ENCODE measurements around the gene PHKA2.

- TF ChIP-seq CTCF (conservative IDR thresholded peaks at IDR 0.05; ENCODE audit: low read depth, low read length), result no peak
- no peak for TF ChIP-seq POLR2A (IDR thresholded peaks at IDR 0.05; ENCODE audit: low read depth, low read length)
- no peak for TF ChIP-seq CEBPB (IDR thresholded peaks at IDR 0.05; ENCODE audit: low read depth, low read length)
- TF ChIP-seq RCOR1 (IDR thresholded peaks at IDR 0.05; ENCODE audit: insufficient replicate concordance, low read length), result no peak
- TF ChIP-seq MXI1 (IDR thresholded peaks at IDR 0.05; ENCODE audit: borderline replicate concordance, low read depth, low read length), result no peak
- TF ChIP-seq FOS (IDR thresholded peaks at IDR 0.05; ENCODE audit: low read depth, low read length), result no peak
- no peak for TF ChIP-seq RAD21 (IDR thresholded peaks at IDR 0.05; ENCODE audit: low read length)
- TF ChIP-seq NFE2L2 (IDR thresholded peaks at IDR 0.05; ENCODE audit: low read depth, low read length), result no peak
- no peak for TF ChIP-seq ELK1 (IDR thresholded peaks at IDR 0.05; ENCODE audit: borderline replicate concordance, low read depth, low read length)
- TF ChIP-seq MAZ (IDR thresholded peaks at IDR 0.05; ENCODE audit: borderline replicate concordance, low read depth, low read length), result no peak
- TF ChIP-seq MAFK (IDR thresholded peaks at IDR 0.05; ENCODE audit: low read depth, low read length), result no peak
- TF ChIP-seq CHD1 (IDR thresholded peaks at IDR 0.05; ENCODE audit: low read depth, low read length), result no peak
- no peak for TF ChIP-seq USF2 (IDR thresholded peaks at IDR 0.05; ENCODE audit: low read depth, low read length)
- TF ChIP-seq RFX5 (IDR thresholded peaks at IDR 0.05; ENCODE audit: low read depth, low read length), result no peak
These were observed 91.0 kb downstream of the PHKA2 start for GRCh38 chrX:18892899-18893298.
